Esophagus squamous epithelium (tissue), 5 donors: ENCODE results near the gene ESPNL. TPM values are rescaled to one million over a fixed set of nuclear protein-coding genes. Genes with fewer than 3 reads are reported as not detected.

Source experiments
- DNase-seq: peaks from one replicate; lab custom pipeline; 2025; lab: John Stamatoyannopoulos, UW
- H3K27ac ChIP-seq, 4 donors: fragments of 200-600 bp; sonication (generic); one replicate each; pipeline ENCODE4 v1.5.1; 2016 to 2019; ENCODE audit warnings: mild to moderate bottlenecking in 1 of 4
- H3K27me3 ChIP-seq, 4 donors: fragments of 200-600 bp; sonication (generic); 1 replicate in 3 of 4; 2 replicates in 1 of 4; pipeline versions ENCODE4 v1.5.1 to v1.6.0; 2017 to 2021; ENCODE audit warnings: antibody characterized with exemption in 1 of 4
- H3K36me3 ChIP-seq, 3 donors: fragments of 200-600 bp; sonication (generic); one replicate each; pipeline ENCODE4 v1.5.1; 2016 to 2019
- H3K4me1 ChIP-seq, 3 donors: fragments of 200-600 bp; sonication (generic); one replicate each; pipeline ENCODE4 v1.5.1; 2017 to 2019
- H3K4me3 ChIP-seq, 4 donors: fragments of 200-600 bp; sonication (generic); 1 replicate in 3 of 4; 2 replicates in 1 of 4; pipeline ENCODE4 v1.5.1; 2016 to 2019; ENCODE audit warnings: mild to moderate bottlenecking in 2 of 4, moderate library complexity in 1 of 4
- H3K9me3 ChIP-seq, 3 donors: fragments of 200-600 bp; sonication (generic); one replicate each; pipeline ENCODE4 v1.5.1; 2016 to 2019
- POLR2A ChIP-seq, 4 donors: fragments of 450-650 bp; IDR thresholded peaks; one replicate each; pipeline ENCODE4 v1.6.1; 2017; ENCODE audit warnings: antibody characterized with exemption in 4 of 4, mild to moderate bottlenecking in 4 of 4, moderate library complexity in 3 of 4
- WGBS, 2 donors: methylation state at CpG; one replicate each; pipeline ENCODE4 v1.1.5; 2018; 5-methylcytosine and 5-hydroxymethylcytosine counted together
- intact Hi-C: fragments of 100-400 bp; cut with DNase I; formaldehyde crosslinking; loops from one replicate; pipeline ENCODE4 v1.15.0; 2022
- total RNA-seq, 4 donors: library from RNA; depleted of rRNA; stranded (reverse); fragments of >200 nt; gene quantifications; one replicate each; pipeline ENCODE4 v1.1.0, GENCODE V29; 2016
- TF ChIP-seq, protein P1 (sequence below), 6 experiments: fragments of 450-650 bp in 4 of 6; fragments of 200-600 bp in 2 of 6; sonication (generic) in 2 of 6; IDR thresholded peaks; one replicate each; pipeline ENCODE4 v1.5.1; 2016 to 2019; ENCODE audit warnings: antibody characterized with exemption in 6 of 6, mild to moderate bottlenecking in 4 of 6, moderate library complexity in 4 of 6
- donor health status: DM: yes; HTN: yes; CAD: no.

Gene ESPNL
- total RNA-seq, 4 donors from 2014 or later, result 0.04 to 1.3 (median 0.88) TPM; not detected in 1

DNA sequence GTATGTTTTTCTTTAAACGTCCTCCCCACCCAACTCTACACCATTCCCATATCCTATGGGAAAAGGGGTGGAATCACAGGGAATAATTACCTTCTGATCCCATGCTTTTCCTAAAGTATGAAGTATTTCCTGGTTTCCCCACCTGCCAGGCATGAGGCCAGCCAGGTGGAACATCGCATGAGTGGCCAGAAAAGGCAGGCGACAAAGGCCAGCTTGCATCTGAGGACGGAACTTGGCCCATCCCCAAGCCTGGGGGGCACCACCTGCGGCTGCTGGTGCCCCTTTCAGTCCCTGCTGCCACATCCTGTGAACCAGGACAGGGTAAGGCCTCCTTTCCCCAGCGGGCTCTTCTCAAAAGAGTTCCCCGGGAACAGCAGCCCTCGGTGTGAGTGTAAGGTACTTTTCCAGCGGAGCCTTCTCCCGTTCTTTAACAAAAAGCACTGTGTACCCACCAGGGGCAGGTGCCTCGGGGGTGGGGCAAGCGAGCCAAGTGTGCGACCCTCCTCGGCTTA is 57.4 kb downstream of the ESPNL start:
- DNase-seq, result no peak
- Histone ChIP-seq H3K27ac (no peak overlapping the region), H3K27me3 (peaks cover 0 to 49% (median 0%) of the 10 kb centered on the region in 4 donors), H3K4me1 (peaks cover 10 to 43% (median 13%) of the 10 kb centered on the region in 3 donors), H3K9me3 (no peaks in the 10 kb centered on the region), H3K36me3 (no peaks in the 10 kb centered on the region), H3K4me3 (no peak overlapping the region)
- 62 to 71% methylated on average over 3 to 7 of the region's 14 CpGs for WGBS, 2 donors
- intact Hi-C loops, result no loop called here
- no peak for TF ChIP-seq POLR2A (IDR thresholded peaks at IDR 0.05)
- TF ChIP-seq, protein P1, sequence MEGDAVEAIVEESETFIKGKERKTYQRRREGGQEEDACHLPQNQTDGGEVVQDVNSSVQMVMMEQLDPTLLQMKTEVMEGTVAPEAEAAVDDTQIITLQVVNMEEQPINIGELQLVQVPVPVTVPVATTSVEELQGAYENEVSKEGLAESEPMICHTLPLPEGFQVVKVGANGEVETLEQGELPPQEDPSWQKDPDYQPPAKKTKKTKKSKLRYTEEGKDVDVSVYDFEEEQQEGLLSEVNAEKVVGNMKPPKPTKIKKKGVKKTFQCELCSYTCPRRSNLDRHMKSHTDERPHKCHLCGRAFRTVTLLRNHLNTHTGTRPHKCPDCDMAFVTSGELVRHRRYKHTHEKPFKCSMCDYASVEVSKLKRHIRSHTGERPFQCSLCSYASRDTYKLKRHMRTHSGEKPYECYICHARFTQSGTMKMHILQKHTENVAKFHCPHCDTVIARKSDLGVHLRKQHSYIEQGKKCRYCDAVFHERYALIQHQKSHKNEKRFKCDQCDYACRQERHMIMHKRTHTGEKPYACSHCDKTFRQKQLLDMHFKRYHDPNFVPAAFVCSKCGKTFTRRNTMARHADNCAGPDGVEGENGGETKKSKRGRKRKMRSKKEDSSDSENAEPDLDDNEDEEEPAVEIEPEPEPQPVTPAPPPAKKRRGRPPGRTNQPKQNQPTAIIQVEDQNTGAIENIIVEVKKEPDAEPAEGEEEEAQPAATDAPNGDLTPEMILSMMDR (IDR thresholded peaks at IDR 0.05), result no peak

DNA sequence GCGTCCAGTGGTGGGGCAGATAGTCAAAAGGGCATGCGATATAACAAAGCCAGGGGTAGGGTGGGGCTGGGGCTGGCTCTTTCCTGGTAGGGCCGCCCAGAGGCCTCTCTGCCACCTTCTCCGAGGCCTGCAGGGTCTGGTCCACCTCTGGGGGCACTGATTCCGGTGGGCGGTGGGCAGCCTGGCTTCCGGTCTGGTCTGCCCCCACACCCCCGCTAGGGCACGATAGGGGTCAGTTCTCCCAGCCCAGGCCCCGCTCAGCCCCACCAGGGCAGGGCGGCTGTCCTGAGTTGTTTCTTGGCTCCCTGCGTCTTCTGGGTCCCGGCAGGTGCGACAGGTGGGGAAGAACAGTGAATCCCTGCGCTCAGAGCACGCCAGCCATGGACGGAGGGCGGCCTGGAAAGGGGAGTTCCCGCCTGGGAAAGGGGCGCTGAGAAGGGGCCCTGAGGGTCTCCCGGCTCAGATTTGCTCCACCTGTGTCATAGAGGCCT is 57.9 kb downstream of the ESPNL start:
- no peak overlapping the region for H3K4me3 ChIP-seq
- no CpG with 5 or more reads among the region's 21 CpGs for WGBS, 2 donors
- DNase-seq, result no peak

DNA sequence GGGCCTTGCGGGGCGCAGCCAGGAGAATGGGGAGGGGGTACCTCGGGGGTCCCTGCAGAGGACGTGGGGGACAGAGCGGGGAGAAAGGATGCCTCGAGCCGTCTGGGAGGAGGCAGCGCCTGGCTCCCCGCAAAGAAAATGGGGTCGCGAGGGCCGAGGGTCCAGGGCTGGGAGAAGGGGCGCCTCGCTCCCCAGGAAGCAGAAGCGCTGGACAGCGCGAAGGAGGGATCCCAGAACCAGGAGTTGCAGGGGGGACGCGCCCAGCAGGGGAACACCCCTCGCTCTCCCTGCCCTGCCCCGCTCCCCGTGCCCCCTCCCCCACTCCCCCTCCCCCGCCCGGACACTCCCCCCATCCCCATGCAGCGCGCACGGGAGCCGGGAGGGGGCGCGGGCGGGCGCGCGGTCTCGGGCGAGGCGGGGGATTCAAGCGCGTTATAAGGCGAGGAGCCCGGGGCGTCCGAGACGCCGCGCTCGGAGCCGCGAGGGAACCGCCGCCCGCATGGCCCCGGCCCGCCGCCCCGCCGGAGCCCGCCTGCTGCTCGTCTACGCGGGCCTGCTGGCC is 58.5 kb downstream of the ESPNL start, which contains the start of gene ERFE:
TSS of gene ERFE (plus strand) at position 462 of the 562 bp plus-strand sequence. CDS start at position 500, 38 bp downstream.
- TF ChIP-seq, protein P1 (IDR thresholded peaks at IDR 0.05), result peak in 2 of 6 experiments; percentile 12 to 43
- TF ChIP-seq POLR2A (IDR thresholded peaks at IDR 0.05), result no peak
- Histone ChIP-seq H3K27me3 (peaks cover 0 to 60% (median 3%) of the 10 kb centered on the region in 4 donors), H3K36me3 (no peaks in the 10 kb centered on the region), H3K27ac (no peak within 1 kb of the TSS), H3K4me1 (peaks cover 10 to 39% (median 18%) of the 10 kb centered on the region in 3 donors), H3K4me3 (peak within 1 kb of the TSS; percentile 2 to 56 (median 31)), H3K9me3 (no peaks in the 10 kb centered on the region)
- intact Hi-C loops, result no loop called here
- DNase-seq, result no peak
- WGBS, 2 donors, result 17 to 32% methylated on average over 10 to 11 of the region's 61 CpGs

More for the DNA sequence above, 57.9 kb downstream of the ESPNL start:
- intact Hi-C loops, result no loop called here
- TF ChIP-seq POLR2A (IDR thresholded peaks at IDR 0.05), result no peak
- TF ChIP-seq, protein P1 (IDR thresholded peaks at IDR 0.05), result no peak
- H3K36me3 ChIP-seq, result no peaks in the 10 kb centered on the region
- H3K4me1 ChIP-seq, result peaks cover 10 to 40% (median 13%) of the 10 kb centered on the region in 3 donors
- H3K27me3 ChIP-seq, result peaks cover 0 to 54% (median 0%) of the 10 kb centered on the region in 4 donors
- no peak overlapping the region for H3K27ac ChIP-seq
- no peaks in the 10 kb centered on the region for H3K9me3 ChIP-seq

DNA sequence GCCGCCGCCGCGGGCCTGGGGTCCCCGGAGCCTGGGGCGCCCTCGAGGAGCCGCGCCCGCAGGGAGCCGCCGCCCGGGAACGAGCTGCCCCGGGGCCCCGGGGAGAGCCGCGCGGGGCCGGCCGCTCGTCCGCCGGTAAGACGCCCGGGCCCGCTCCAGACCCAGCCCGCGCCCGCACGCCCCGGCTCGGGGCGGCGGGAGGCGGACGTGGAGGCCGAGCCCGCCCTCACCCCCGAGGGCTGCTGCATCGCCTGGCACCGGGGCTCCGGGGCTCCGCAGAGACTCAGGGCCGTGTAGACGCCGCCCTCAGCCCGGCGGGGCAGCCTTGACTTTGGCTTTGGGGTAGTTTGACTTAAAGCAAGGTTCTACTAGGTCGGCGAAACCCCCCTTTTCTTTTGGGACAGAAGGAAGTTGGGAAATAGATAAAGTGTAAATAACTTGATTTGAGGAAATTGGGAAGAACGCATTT is 59.0 kb downstream of the ESPNL start:
- no peak for TF ChIP-seq POLR2A (IDR thresholded peaks at IDR 0.05)
- TF ChIP-seq, protein P1 (IDR thresholded peaks at IDR 0.05), result no peak
- H3K9me3 ChIP-seq, result no peaks in the 10 kb centered on the region
- H3K27ac ChIP-seq, result no peak overlapping the region
- no peak for DNase-seq
- no peaks in the 10 kb centered on the region for H3K36me3 ChIP-seq
- H3K4me3 ChIP-seq, result peak overlapping the region; percentile 2 to 56 (median 31)
- H3K27me3 ChIP-seq, result peaks cover 0 to 65% (median 5%) of the 10 kb centered on the region in 4 donors
- WGBS, 2 donors, result 11 to 13% methylated on average over 5 to 8 of the region's 52 CpGs
- peaks cover 10 to 42% (median 23%) of the 10 kb centered on the region in 3 donors for H3K4me1 ChIP-seq
- intact Hi-C loops, result no loop called here

DNA sequence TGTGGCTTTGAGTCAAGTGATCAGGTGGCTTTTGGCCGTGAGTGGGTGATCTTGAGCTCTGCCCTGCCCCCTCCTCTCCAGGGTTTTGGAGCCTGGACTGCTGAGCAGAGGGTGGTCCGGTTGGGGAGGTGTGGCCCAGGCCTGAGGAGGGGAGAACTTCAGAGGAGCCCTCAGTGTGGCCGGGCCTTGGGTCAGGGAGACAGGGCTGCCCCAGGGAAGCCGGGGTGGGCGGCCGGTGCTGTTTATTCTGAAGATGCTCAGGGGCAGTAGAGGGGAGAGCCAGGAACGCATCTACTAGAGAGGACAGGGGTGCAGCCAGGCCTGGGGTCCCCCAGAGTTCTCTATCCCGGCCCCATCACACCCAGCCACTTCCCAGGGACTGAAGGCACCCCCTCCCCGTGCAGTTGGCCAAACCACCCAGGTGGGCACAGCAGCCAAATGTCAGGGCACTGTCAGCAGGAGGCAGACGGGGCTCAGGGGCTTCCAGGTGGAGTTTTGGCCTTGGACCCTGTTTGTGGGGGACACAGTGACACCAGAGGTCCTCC is 59.6 kb downstream of the ESPNL start:
- Histone ChIP-seq H3K4me3 (no peak overlapping the region), H3K27ac (no peak overlapping the region), H3K9me3 (no peaks in the 10 kb centered on the region), H3K4me1 (peaks cover 10 to 44% (median 25%) of the 10 kb centered on the region in 3 donors), H3K36me3 (no peaks in the 10 kb centered on the region), H3K27me3 (peaks cover 0 to 71% (median 7%) of the 10 kb centered on the region in 4 donors)
- WGBS, 2 donors, result 13 to 39% methylated on average over 1 to 4 of the region's 10 CpGs
- no peak for DNase-seq
- intact Hi-C loops, result no loop called here
- TF ChIP-seq, protein P1 (IDR thresholded peaks at IDR 0.05), result no peak
- TF ChIP-seq POLR2A (IDR thresholded peaks at IDR 0.05), result no peak
